ENCODE results near the gene PROK2. TPM values are rescaled to one million over a fixed set of nuclear protein-coding genes. Genes with fewer than 3 reads are reported as not detected.

PROK2 gene
- total RNA-seq, 1 experiment from 2014 or later, result not detected

DNA sequence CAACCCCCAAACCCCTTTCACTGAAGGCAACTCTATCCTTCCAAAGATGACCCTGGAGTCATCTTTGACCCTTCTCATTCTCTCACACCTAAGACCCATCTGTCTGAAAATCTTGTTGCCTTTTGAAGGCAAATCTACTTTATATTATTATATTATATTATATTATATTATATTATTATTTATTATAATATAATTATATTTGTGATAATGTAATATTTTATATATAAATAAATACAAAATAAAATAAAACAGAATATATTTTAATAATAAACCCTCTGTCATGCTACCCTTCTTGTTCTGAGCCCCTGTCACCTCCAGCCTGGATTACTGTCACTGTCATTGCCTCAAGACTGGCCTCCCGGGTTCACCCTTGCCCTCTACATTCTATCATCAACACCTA lies 5.0 kb upstream of the PROK2 start:
- ChIA-PET POLR2A (ENCODE audit: unreplicated experiment) (no interaction called here), CTCF (no interaction called here)
- Histone ChIP-seq H4K20me1 (ENCODE audit: low read length) (no peaks in the 10 kb centered on the region), H3K27me3 (ENCODE audit: low read length) (peaks cover 34% of the 10 kb centered on the region), H3K9me2 (replicated peaks; ENCODE audit: low read length) (no peaks in the 10 kb centered on the region), H3K4me3 (ENCODE audit: low read length) (no peak overlapping the region), H2AFZ (ENCODE audit: low read length) (no peak overlapping the region), H3K9ac (ENCODE audit: low read length) (no peak overlapping the region), H3K4me2 (ENCODE audit: low read length) (no peak overlapping the region), H3K36me3 (ENCODE audit: low read depth, low read length) (no peaks in the 10 kb centered on the region), H3K79me2 (ENCODE audit: low read length) (no peaks in the 10 kb centered on the region), H3K4me1 (ENCODE audit: insufficient read depth, low read length) (no peaks in the 10 kb centered on the region), H3K27ac (ENCODE audit: low read length) (no peak overlapping the region), H3F3A (ENCODE audit: low read length, unreplicated experiment) (no peaks in the 10 kb centered on the region), H3K9me3 (ENCODE audit: low read length) (no peaks in the 10 kb centered on the region)
- ATAC-seq, result no peak
- TF ChIP-seq EZH2 (IDR thresholded peaks at IDR 0.05; ENCODE audit: low read length, unreplicated experiment), result no peak
- DNase-seq, result no peak
- intact Hi-C loops (cut with micrococcal nuclease), result no loop called here
- no TSS peak for BruUV-seq (replicated peaks)

DNA sequence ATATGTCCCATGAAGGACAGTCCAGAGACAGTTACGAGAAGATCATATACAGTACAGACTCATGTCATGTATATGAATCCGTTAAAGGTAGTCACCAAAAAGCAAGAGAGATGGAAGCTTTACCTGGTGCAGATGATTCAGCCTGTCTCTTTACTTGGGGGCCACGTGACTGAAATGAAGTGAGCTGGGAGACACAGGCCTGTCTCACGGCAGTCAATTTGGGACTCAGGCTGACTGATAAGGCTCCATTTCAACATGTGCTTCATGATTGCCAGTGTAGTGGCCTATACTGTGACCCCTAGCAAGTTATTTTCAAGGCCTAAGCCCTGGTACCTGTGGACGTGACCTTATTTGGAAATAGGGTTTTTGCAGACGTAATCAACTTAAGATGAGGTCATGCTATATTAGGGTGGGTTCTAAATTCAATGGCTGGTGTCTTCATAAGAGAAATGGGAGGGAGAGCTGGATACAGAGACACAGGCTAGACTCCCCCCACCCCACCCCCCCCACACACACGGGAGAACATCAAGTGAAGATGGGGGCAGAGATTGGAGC lies 3.0 kb upstream of the PROK2 start:
- Histone ChIP-seq H3K4me3 (ENCODE audit: low read length) (no peak overlapping the region), H3K4me1 (ENCODE audit: insufficient read depth, low read length) (no peaks in the 10 kb centered on the region), H3K27ac (ENCODE audit: low read length) (no peak overlapping the region), H3K9me2 (replicated peaks; ENCODE audit: low read length) (no peaks in the 10 kb centered on the region), H4K20me1 (ENCODE audit: low read length) (no peaks in the 10 kb centered on the region), H3K79me2 (ENCODE audit: low read length) (no peaks in the 10 kb centered on the region), H2AFZ (ENCODE audit: low read length) (no peak overlapping the region), H3F3A (ENCODE audit: low read length, unreplicated experiment) (no peaks in the 10 kb centered on the region), H3K9ac (ENCODE audit: low read length) (no peak overlapping the region), H3K4me2 (ENCODE audit: low read length) (no peak overlapping the region), H3K9me3 (ENCODE audit: low read length) (no peaks in the 10 kb centered on the region), H3K36me3 (ENCODE audit: low read depth, low read length) (no peaks in the 10 kb centered on the region), H3K27me3 (ENCODE audit: low read length) (peaks cover 40% of the 10 kb centered on the region)
- ATAC-seq, result no peak
- POLR2A ChIA-PET (ENCODE audit: unreplicated experiment), result no interaction called here
- no peak for TF ChIP-seq CTCF (conservative IDR thresholded peaks at IDR 0.05; ENCODE audit: low read depth, low read length)
- no peak for TF ChIP-seq EZH2 (IDR thresholded peaks at IDR 0.05; ENCODE audit: low read length, unreplicated experiment)
- no peak for TF ChIP-seq EZH2phosphoT487 (IDR thresholded peaks at IDR 0.05; ENCODE audit: borderline replicate concordance, low read length)
- intact Hi-C loops (cut with micrococcal nuclease), result no loop called here
- BruUV-seq (replicated peaks), result no TSS peak
- DNase-seq, result no peak
- CTCF ChIA-PET, result no interaction called here

DNA sequence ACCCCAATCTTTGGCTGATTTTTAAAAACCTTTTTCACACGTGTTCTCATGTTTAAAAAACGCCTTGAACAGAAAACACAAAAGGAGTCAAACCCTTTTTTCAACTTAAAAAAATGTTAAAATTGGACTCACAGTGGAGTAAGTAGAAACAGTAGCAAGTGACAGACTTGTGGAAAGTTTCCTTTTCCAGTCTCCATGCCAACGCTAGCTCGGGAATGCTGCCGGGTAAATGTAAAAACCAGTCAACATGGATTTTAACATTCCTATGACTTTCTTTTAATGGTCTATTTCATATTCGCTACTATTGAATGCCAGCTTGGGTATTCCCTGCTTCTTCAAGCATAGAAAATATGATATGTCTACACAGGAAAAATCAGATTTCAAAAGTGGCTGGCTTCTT lies 1.6 kb upstream of the PROK2 start:
- H4K20me1 ChIP-seq (ENCODE audit: low read length), result no peaks in the 10 kb centered on the region
- ATAC-seq (no peak), DNase-seq (no peak)
- BruUV-seq (replicated peaks), result no TSS peak
- intact Hi-C loops (cut with micrococcal nuclease), result no loop called here
- TF ChIP-seq CTCF (conservative IDR thresholded peaks at IDR 0.05; ENCODE audit: low read depth, low read length) (no peak), EZH2phosphoT487 (IDR thresholded peaks at IDR 0.05; ENCODE audit: borderline replicate concordance, low read length) (no peak), EZH2 (IDR thresholded peaks at IDR 0.05; ENCODE audit: low read length, unreplicated experiment) (no peak)
- CTCF ChIA-PET, result no interaction called here
- H3K27me3 ChIP-seq (ENCODE audit: low read length), result peaks cover 53% of the 10 kb centered on the region
- H3K36me3 ChIP-seq (ENCODE audit: low read depth, low read length), result no peaks in the 10 kb centered on the region
- H3K4me1 ChIP-seq (ENCODE audit: insufficient read depth, low read length), result no peaks in the 10 kb centered on the region
- H3K4me2 ChIP-seq (ENCODE audit: low read length), result no peak overlapping the region
- H3K27ac ChIP-seq (ENCODE audit: low read length), result no peak overlapping the region
- POLR2A ChIA-PET (ENCODE audit: unreplicated experiment), result no interaction called here
- H3K79me2 ChIP-seq (ENCODE audit: low read length), result no peaks in the 10 kb centered on the region
- H3K9me3 ChIP-seq (ENCODE audit: low read length), result no peaks in the 10 kb centered on the region
- no peak overlapping the region for H2AFZ ChIP-seq (ENCODE audit: low read length)
- H3F3A ChIP-seq (ENCODE audit: low read length, unreplicated experiment), result no peaks in the 10 kb centered on the region
- H3K9me2 ChIP-seq (replicated peaks; ENCODE audit: low read length), result no peaks in the 10 kb centered on the region
- no peak overlapping the region for H3K4me3 ChIP-seq (ENCODE audit: low read length)
- no peak overlapping the region for H3K9ac ChIP-seq (ENCODE audit: low read length)

Data from PC-3 (cell line).